ENCODE results near the gene HPS1.

Gene HPS1

DNA sequence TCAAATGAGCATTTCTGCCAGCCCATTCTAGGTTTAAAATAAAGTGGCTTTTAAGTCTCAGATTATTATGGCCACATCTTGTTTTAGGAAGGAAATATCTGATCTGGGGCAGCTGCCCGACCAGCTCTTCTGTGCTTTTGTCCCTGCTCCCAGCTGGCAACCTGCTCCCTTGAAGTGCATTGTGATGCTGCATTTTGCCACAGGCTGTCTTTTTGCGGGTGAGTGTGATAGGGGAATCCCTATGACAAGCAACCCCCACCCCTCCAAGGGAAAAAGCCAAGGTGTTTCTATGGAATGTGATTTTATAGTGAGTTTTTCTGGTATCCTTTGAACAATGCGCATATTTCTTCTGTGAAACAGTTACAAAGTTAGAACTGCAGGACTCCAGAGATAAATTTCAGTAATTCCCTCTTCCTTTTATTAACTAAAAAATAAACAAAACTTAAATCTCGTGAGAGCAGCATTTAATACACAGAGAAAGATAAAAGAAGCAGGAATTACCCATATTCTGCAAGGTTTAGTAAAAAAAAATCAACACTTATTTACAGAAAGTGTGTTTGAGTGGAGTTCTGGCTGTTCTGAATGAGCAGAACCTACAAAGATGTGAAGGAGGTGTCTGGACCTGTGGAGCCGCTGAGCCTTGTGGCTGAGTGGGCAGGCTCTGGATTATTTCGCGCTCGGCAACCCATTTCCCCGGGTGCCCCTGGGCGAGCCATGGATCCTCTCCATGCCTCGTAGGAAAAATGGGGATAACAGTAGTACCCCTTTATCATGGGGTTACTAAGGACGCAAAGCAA, 10.1 kb upstream of the HPS1 start:
- no peak overlapping the region for H3K23ac ChIP-seq (ENCODE audit: low read depth, low read length, poor library complexity)
- no peak overlapping the region for H3K14ac ChIP-seq (ENCODE audit: low read length)
- H3K4ac ChIP-seq (ENCODE audit: low read length): no peak overlapping the region
- no peak overlapping the region for H2BK5ac ChIP-seq (ENCODE audit: low read length)
- H3K4me3 ChIP-seq (ENCODE audit: low read length in 2 of 2): no peak overlapping the region
- H4K91ac ChIP-seq (ENCODE audit: low read depth, low read length, poor library complexity): no peak overlapping the region
- no peak for DNase-seq (ENCODE audit: low spot score)
- no peaks in the 10 kb centered on the region for H3K9me3 ChIP-seq (replicated peaks in 1 of 2; ENCODE audit: control insufficient read depth in 2 of 2, insufficient read depth in 1 of 2, low read depth in 1 of 2, low read length in 2 of 2)
- peaks cover 0 to 10% (median 0%) of the 10 kb centered on the region in 3 experiments for H3K27me3 ChIP-seq (ENCODE audit: control insufficient read depth in 3 of 3, insufficient read depth in 3 of 3, low read depth in 1 of 3, low read length in 3 of 3)
- H2AFZ ChIP-seq (ENCODE audit: low read length): no peak overlapping the region
- H3K27ac ChIP-seq (replicated peaks; ENCODE audit: low read length): no peak overlapping the region
- H3K79me1 ChIP-seq (ENCODE audit: low read depth, low read length): no peaks in the 10 kb centered on the region
- no peaks in the 10 kb centered on the region for H3K36me3 ChIP-seq (replicated peaks in 1 of 2; ENCODE audit: control insufficient read depth in 2 of 2, insufficient read depth in 2 of 2, low read length in 2 of 2)
- H2BK15ac ChIP-seq (ENCODE audit: low read length): no peak overlapping the region
- no peak overlapping the region for H3K9ac ChIP-seq (ENCODE audit: low read depth, low read length, poor library complexity)
- H2AK5ac ChIP-seq (ENCODE audit: low read depth, low read length): no peak overlapping the region
- no peak overlapping the region for H4K8ac ChIP-seq (ENCODE audit: low read depth, low read length)
- no peak overlapping the region for H2BK12ac ChIP-seq (ENCODE audit: low read length)
- no peak overlapping the region for H3K4me2 ChIP-seq (ENCODE audit: insufficient read depth, low read length, poor library complexity, severe bottlenecking)
- no peak overlapping the region for H2BK120ac ChIP-seq (ENCODE audit: low read depth, low read length)
- H3K4me1 ChIP-seq (ENCODE audit: control insufficient read depth in 2 of 2, insufficient read depth in 1 of 2, low read depth in 1 of 2, low read length in 2 of 2): peaks cover 0 to 15% of the 10 kb centered on the region in 2 donors
- WGBS, 2 donors (ENCODE audit: extremely low coverage in 2 of 2, insufficient read length in 2 of 2, insufficient replicate concordance in 1 of 2): no CpG with 5 or more reads among the region's 12 CpGs
- H3K18ac ChIP-seq (ENCODE audit: low read length): no peak overlapping the region

DNA sequence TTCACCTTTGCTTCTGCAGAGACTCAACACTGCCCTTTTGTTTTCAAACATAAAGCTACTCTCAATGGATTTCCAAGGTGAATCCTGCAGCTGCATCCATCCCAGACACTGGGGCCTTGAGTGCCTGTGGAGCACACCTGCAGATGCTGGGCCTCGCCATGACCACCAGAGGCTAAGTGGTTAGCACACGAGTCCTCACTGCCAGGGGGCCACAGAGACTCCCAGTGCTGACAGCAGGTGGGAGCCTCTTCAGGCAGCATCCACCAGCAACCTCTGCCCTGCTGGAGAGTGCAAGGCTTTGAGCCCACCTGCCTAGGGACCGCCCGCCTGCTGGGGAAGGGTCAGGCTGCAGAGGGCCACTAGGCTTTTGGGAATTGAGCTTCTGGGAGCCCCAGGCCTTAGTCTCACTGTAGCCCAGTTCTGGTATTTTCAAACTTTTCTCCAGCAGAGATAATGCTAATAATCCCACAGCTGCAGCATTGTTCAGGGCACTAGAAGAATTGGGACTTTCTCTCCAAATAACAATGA, 9.4 kb upstream of the HPS1 start:
- H2BK15ac ChIP-seq (ENCODE audit: low read length): no peak overlapping the region
- H3K27ac ChIP-seq (replicated peaks; ENCODE audit: low read length): no peak overlapping the region
- no peak overlapping the region for H2AK5ac ChIP-seq (ENCODE audit: low read depth, low read length)
- no peak overlapping the region for H3K14ac ChIP-seq (ENCODE audit: low read length)
- H2BK120ac ChIP-seq (ENCODE audit: low read depth, low read length): no peak overlapping the region
- DNase-seq (ENCODE audit: low spot score): no peak
- no peak overlapping the region for H3K9ac ChIP-seq (ENCODE audit: low read depth, low read length, poor library complexity)
- H3K4ac ChIP-seq (ENCODE audit: low read length): no peak overlapping the region
- no peak overlapping the region for H2BK5ac ChIP-seq (ENCODE audit: low read length)
- H4K8ac ChIP-seq (ENCODE audit: low read depth, low read length): no peak overlapping the region
- no peak overlapping the region for H3K4me2 ChIP-seq (ENCODE audit: insufficient read depth, low read length, poor library complexity, severe bottlenecking)
- no peaks in the 10 kb centered on the region for H3K9me3 ChIP-seq (replicated peaks in 1 of 2; ENCODE audit: control insufficient read depth in 2 of 2, insufficient read depth in 1 of 2, low read depth in 1 of 2, low read length in 2 of 2)
- no peak overlapping the region for H2AFZ ChIP-seq (ENCODE audit: low read length)
- H3K79me1 ChIP-seq (ENCODE audit: low read depth, low read length): no peaks in the 10 kb centered on the region
- H3K18ac ChIP-seq (ENCODE audit: low read length): peak overlapping the region; percentile 4
- peaks cover 0 to 10% (median 0%) of the 10 kb centered on the region in 3 experiments for H3K27me3 ChIP-seq (ENCODE audit: control insufficient read depth in 3 of 3, insufficient read depth in 3 of 3, low read depth in 1 of 3, low read length in 3 of 3)
- no peak overlapping the region for H3K23ac ChIP-seq (ENCODE audit: low read depth, low read length, poor library complexity)
- no peak overlapping the region for H3K4me3 ChIP-seq (ENCODE audit: low read length in 2 of 2)
- no peaks in the 10 kb centered on the region for H3K36me3 ChIP-seq (replicated peaks in 1 of 2; ENCODE audit: control insufficient read depth in 2 of 2, insufficient read depth in 2 of 2, low read length in 2 of 2)
- peaks cover 0 to 15% of the 10 kb centered on the region in 2 donors for H3K4me1 ChIP-seq (ENCODE audit: control insufficient read depth in 2 of 2, insufficient read depth in 1 of 2, low read depth in 1 of 2, low read length in 2 of 2)
- H2BK12ac ChIP-seq (ENCODE audit: low read length): no peak overlapping the region
- WGBS, 2 donors (ENCODE audit: extremely low coverage in 2 of 2, insufficient read length in 2 of 2, insufficient replicate concordance in 1 of 2): no CpG with 5 or more reads among the region's 4 CpGs
- H4K91ac ChIP-seq (ENCODE audit: low read depth, low read length, poor library complexity): no peak overlapping the region

DNA sequence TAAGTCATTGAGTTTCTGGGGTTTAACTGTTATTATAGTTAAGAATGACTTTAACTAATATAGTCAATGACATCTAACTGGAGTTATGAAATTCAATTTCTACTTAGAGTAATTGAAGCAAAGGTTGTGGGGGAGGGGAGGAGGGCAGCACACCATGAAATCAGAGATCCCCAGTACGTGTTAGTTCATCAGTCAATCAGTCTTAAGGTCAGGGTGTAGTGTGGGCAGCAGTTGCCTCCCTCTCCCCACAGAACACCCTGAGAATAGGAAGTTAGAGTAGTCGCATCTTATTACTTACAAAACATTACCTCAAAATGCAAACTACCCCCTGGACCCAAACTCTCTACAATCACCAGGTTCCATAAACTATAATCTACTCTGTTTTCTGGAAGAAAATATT, 7.0 kb upstream of the HPS1 start:
- no peak overlapping the region for H3K14ac ChIP-seq (ENCODE audit: low read length)
- no peak overlapping the region for H2BK15ac ChIP-seq (ENCODE audit: low read length)
- no peak overlapping the region for H2AK5ac ChIP-seq (ENCODE audit: low read depth, low read length)
- no peak for DNase-seq (ENCODE audit: low spot score)
- no peaks in the 10 kb centered on the region for H3K9me3 ChIP-seq (replicated peaks in 1 of 2; ENCODE audit: control insufficient read depth in 2 of 2, insufficient read depth in 1 of 2, low read depth in 1 of 2, low read length in 2 of 2)
- no peak overlapping the region for H2BK120ac ChIP-seq (ENCODE audit: low read depth, low read length)
- no peak overlapping the region for H4K91ac ChIP-seq (ENCODE audit: low read depth, low read length, poor library complexity)
- no peak overlapping the region for H2AFZ ChIP-seq (ENCODE audit: low read length)
- H3K23ac ChIP-seq (ENCODE audit: low read depth, low read length, poor library complexity): no peak overlapping the region
- H3K79me1 ChIP-seq (ENCODE audit: low read depth, low read length): no peaks in the 10 kb centered on the region
- no peaks in the 10 kb centered on the region for H3K36me3 ChIP-seq (replicated peaks in 1 of 2; ENCODE audit: control insufficient read depth in 2 of 2, insufficient read depth in 2 of 2, low read length in 2 of 2)
- no peak overlapping the region for H3K4me2 ChIP-seq (ENCODE audit: insufficient read depth, low read length, poor library complexity, severe bottlenecking)
- WGBS, 2 donors (ENCODE audit: extremely low coverage in 2 of 2, insufficient read length in 2 of 2, insufficient replicate concordance in 1 of 2): no CpG with 5 or more reads among the region's 2 CpGs
- H2BK12ac ChIP-seq (ENCODE audit: low read length): no peak overlapping the region
- H4K8ac ChIP-seq (ENCODE audit: low read depth, low read length): no peak overlapping the region
- peaks cover 0 to 15% of the 10 kb centered on the region in 2 donors for H3K4me1 ChIP-seq (ENCODE audit: control insufficient read depth in 2 of 2, insufficient read depth in 1 of 2, low read depth in 1 of 2, low read length in 2 of 2)
- no peak overlapping the region for H2BK5ac ChIP-seq (ENCODE audit: low read length)
- no peak overlapping the region for H3K9ac ChIP-seq (ENCODE audit: low read depth, low read length, poor library complexity)
- H3K4me3 ChIP-seq (ENCODE audit: low read length in 2 of 2): no peak overlapping the region
- H3K18ac ChIP-seq (ENCODE audit: low read length): no peak overlapping the region
- no peak overlapping the region for H3K4ac ChIP-seq (ENCODE audit: low read length)
- peaks cover 0 to 10% (median 0%) of the 10 kb centered on the region in 3 experiments for H3K27me3 ChIP-seq (ENCODE audit: control insufficient read depth in 3 of 3, insufficient read depth in 3 of 3, low read depth in 1 of 3, low read length in 3 of 3)
- no peak overlapping the region for H3K27ac ChIP-seq (replicated peaks; ENCODE audit: low read length)

DNA sequence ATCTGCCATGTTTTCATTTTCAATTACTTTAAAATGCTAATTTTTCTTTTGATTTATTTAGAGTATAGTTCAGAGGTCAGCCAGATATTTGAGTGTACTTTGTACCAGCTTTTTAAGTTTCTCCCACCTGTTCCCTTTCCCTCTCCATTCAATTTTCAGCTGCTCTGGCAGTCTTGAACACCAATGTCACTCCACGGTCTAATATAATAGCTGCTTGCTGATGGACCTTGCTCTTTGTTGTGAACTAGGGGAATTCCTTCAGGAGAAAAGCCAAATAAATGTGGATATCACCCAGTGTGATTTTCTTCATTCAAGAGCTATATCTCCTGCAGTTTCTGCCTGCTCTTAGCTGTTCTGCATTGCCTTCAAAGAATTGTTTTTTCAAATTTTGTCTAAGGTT, 3.9 kb upstream of the HPS1 start:
- Histone ChIP-seq H2BK120ac (ENCODE audit: low read depth, low read length) (no peak overlapping the region), H3K9me3 (replicated peaks in 1 of 2; ENCODE audit: control insufficient read depth in 2 of 2, insufficient read depth in 1 of 2, low read depth in 1 of 2, low read length in 2 of 2) (no peaks in the 10 kb centered on the region), H3K14ac (ENCODE audit: low read length) (no peak overlapping the region), H3K27me3 (ENCODE audit: control insufficient read depth in 3 of 3, insufficient read depth in 3 of 3, low read depth in 1 of 3, low read length in 3 of 3) (no peaks in the 10 kb centered on the region), H3K9ac (ENCODE audit: low read depth, low read length, poor library complexity) (no peak overlapping the region), H2BK5ac (ENCODE audit: low read length) (no peak overlapping the region), H4K8ac (ENCODE audit: low read depth, low read length) (no peak overlapping the region), H3K18ac (ENCODE audit: low read length) (no peak overlapping the region), H2AK5ac (ENCODE audit: low read depth, low read length) (no peak overlapping the region), H3K79me1 (ENCODE audit: low read depth, low read length) (no peaks in the 10 kb centered on the region), H3K4me3 (ENCODE audit: low read length in 2 of 2) (no peak overlapping the region), H2BK15ac (ENCODE audit: low read length) (no peak overlapping the region), H3K27ac (replicated peaks; ENCODE audit: low read length) (no peak overlapping the region), H3K4me2 (ENCODE audit: insufficient read depth, low read length, poor library complexity, severe bottlenecking) (no peak overlapping the region), H2AFZ (ENCODE audit: low read length) (no peak overlapping the region), H3K4ac (ENCODE audit: low read length) (no peak overlapping the region), H2BK12ac (ENCODE audit: low read length) (no peak overlapping the region), H3K23ac (ENCODE audit: low read depth, low read length, poor library complexity) (no peak overlapping the region), H3K4me1 (ENCODE audit: control insufficient read depth in 2 of 2, insufficient read depth in 1 of 2, low read depth in 1 of 2, low read length in 2 of 2) (peaks cover 0 to 7% of the 10 kb centered on the region in 2 donors), H4K91ac (ENCODE audit: low read depth, low read length, poor library complexity) (no peak overlapping the region), H3K36me3 (replicated peaks in 1 of 2; ENCODE audit: control insufficient read depth in 2 of 2, insufficient read depth in 2 of 2, low read length in 2 of 2) (no peaks in the 10 kb centered on the region)
- no peak for DNase-seq (ENCODE audit: low spot score)
- WGBS, 2 donors (ENCODE audit: extremely low coverage in 2 of 2, insufficient read length in 2 of 2, insufficient replicate concordance in 1 of 2): no CpG with 5 or more reads among the region's 1 CpG

All from neuronal stem cell (in vitro differentiated cells).